HEK293T (cell line): ENCODE data around the gene FHIP1A.

Experiments
- ELF4 ChIP-seq: fragments of 450-650 bp; IDR thresholded peaks from 2 replicates; pipeline ENCODE4 v1.6.1; 2017; ENCODE audit warnings: antibody characterized with exemption
- FOXA1 ChIP-seq: fragments of 450-650 bp; IDR thresholded peaks from 2 replicates; pipeline ENCODE4 v1.6.1; 2016; ENCODE audit warnings: mild to moderate bottlenecking
- SUZ12 ChIP-seq: fragments of 450-650 bp; IDR thresholded peaks from 2 replicates; pipeline ENCODE4 v1.6.1; 2016; ENCODE audit warnings: mild to moderate bottlenecking
- ZNF384 ChIP-seq: fragments of 450-650 bp; IDR thresholded peaks from 2 replicates; pipeline ENCODE4 v1.6.1; 2016

GRCh38 chr4:151417164-151417571, 8.2 kb downstream of the FHIP1A start:
- TF ChIP-seq FOXA1 = no peak
- TF ChIP-seq SUZ12 = no peak
- no peak for TF ChIP-seq ELF4
- TF ChIP-seq ZNF384 = no peak
